Loucy (cell line): Measurements from ENCODE around the gene BCL2.

Source experiments
- H2AFZ ChIP-seq: fragments of 200-600 bp; sonication (generic); 2 replicates; pipeline ENCODE4 v1.6.0; 2016; ENCODE audit warnings: antibody characterized with exemption, mild to moderate bottlenecking, low read length, moderate library complexity
- H3F3A ChIP-seq: fragments of 200-600 bp; 2 replicates; pipeline ENCODE4 v1.6.0; 2016; ENCODE audit warnings: antibody characterized with exemption, low read depth, mild to moderate bottlenecking
- H3K27me3 ChIP-seq: fragments of 200-600 bp; sonication (generic); 2 replicates; pipeline ENCODE4 v1.6.1; 2014; ENCODE audit warnings: low read length, mild to moderate bottlenecking; ENCODE audit not compliant: insufficient read depth, poor library complexity, severe bottlenecking
- H3K36me3 ChIP-seq: fragments of 200-600 bp; sonication (generic); 2 replicates; pipeline ENCODE4 v1.6.1; 2016; ENCODE audit warnings: low read length; ENCODE audit not compliant: insufficient read depth
- H3K4me1 ChIP-seq: fragments of 200-600 bp; sonication (generic); 2 replicates; pipeline ENCODE4 v1.5.1; 2014; ENCODE audit warnings: low read length, mild to moderate bottlenecking; ENCODE audit not compliant: insufficient read depth, poor library complexity, severe bottlenecking
- H3K4me2 ChIP-seq: fragments of 200-600 bp; sonication (generic); 2 replicates; pipeline ENCODE4 v1.6.0; 2014; ENCODE audit warnings: antibody characterized with exemption, low read length, low read depth, mild to moderate bottlenecking; ENCODE audit not compliant: poor library complexity, severe bottlenecking
- H3K4me3 ChIP-seq: fragments of 200-600 bp; sonication (generic); 2 replicates; pipeline ENCODE4 v1.5.1; 2014; ENCODE audit warnings: low read length, mild to moderate bottlenecking, mixed read lengths; ENCODE audit not compliant: poor library complexity, severe bottlenecking
- H3K79me2 ChIP-seq: fragments of 200-600 bp; sonication (generic); 2 replicates; pipeline ENCODE4 v1.6.1; 2014; ENCODE audit warnings: low read length; ENCODE audit not compliant: insufficient read depth
- H3K9ac ChIP-seq: fragments of 200-600 bp; sonication (generic); 2 replicates; pipeline ENCODE4 v1.6.0; 2014; ENCODE audit warnings: mild to moderate bottlenecking, low read depth, low read length, moderate library complexity; ENCODE audit not compliant: poor library complexity, severe bottlenecking
- H3K9me2 ChIP-seq: fragments of 200-600 bp; sonication (generic); replicated peaks from 2 replicates; pipeline ENCODE4 v1.6.1; 2016; ENCODE audit warnings: low read depth, low read length, mixed read lengths
- H3K9me3 ChIP-seq: fragments of 200-600 bp; sonication (generic); 2 replicates; pipeline ENCODE4 v1.6.1; 2014; ENCODE audit warnings: mild to moderate bottlenecking, antibody characterized with exemption, low read length, low read depth; ENCODE audit not compliant: insufficient read depth
- H4K20me1 ChIP-seq: fragments of 200-600 bp; sonication (generic); 2 replicates; pipeline ENCODE4 v1.6.0; 2014; ENCODE audit warnings: antibody characterized with exemption, low read length, mild to moderate bottlenecking; ENCODE audit not compliant: insufficient read depth, poor library complexity, severe bottlenecking
- CTCF ChIP-seq: fragments of 200-600 bp; sonication (generic); conservative IDR thresholded peaks from 2 replicates; pipeline ENCODE4 v1.5.1; 2014; ENCODE audit warnings: mild to moderate bottlenecking, antibody characterized with exemption, low read length
- EZH2phosphoT487 ChIP-seq: fragments of 200-600 bp; IDR thresholded peaks from 2 replicates; pipeline ENCODE4 v1.6.1; 2018; ENCODE audit warnings: antibody characterized with exemption, mild to moderate bottlenecking, moderate library complexity, borderline replicate concordance

Gene BCL2

GRCh38 chr18:63344263-63344662 is 24.7 kb upstream of the BCL2 start:
- TF ChIP-seq EZH2phosphoT487: no peak
- no peak for TF ChIP-seq CTCF
- no peaks in the 10 kb centered on the region for H3K27me3 ChIP-seq
- no peak overlapping the region for H3K4me3 ChIP-seq
- no peak overlapping the region for H3K4me2 ChIP-seq
- H3K9me3 ChIP-seq: no peaks in the 10 kb centered on the region
- H3K4me1 ChIP-seq: no peaks in the 10 kb centered on the region
- no peaks in the 10 kb centered on the region for H3K9me2 ChIP-seq
- no peaks in the 10 kb centered on the region for H3F3A ChIP-seq
- peaks cover 27% of the 10 kb centered on the region; the same call in 1 of the 2 replicates for H3K36me3 ChIP-seq
- no peaks in the 10 kb centered on the region for H3K79me2 ChIP-seq
- H2AFZ ChIP-seq: no peak overlapping the region
- H3K9ac ChIP-seq: no peak overlapping the region
- H4K20me1 ChIP-seq: no peaks in the 10 kb centered on the region

GRCh38 chr18:63342206-63342605 is 22.6 kb upstream of the BCL2 start:
- Histone ChIP-seq H3K4me1 (no peaks in the 10 kb centered on the region), H3K9me3 (no peaks in the 10 kb centered on the region), H3K4me3 (no peak overlapping the region), H3K4me2 (no peak overlapping the region), H3F3A (no peaks in the 10 kb centered on the region), H3K27me3 (no peaks in the 10 kb centered on the region), H3K79me2 (no peaks in the 10 kb centered on the region), H2AFZ (no peak overlapping the region), H3K36me3 (peaks cover 27% of the 10 kb centered on the region; the same call in 1 of the 2 replicates), H3K9ac (no peak overlapping the region), H3K9me2 (no peaks in the 10 kb centered on the region), H4K20me1 (no peaks in the 10 kb centered on the region)
- TF ChIP-seq EZH2phosphoT487: no peak
- peak; percentile 67 for TF ChIP-seq CTCF

- Histone ChIP-seq H4K20me1 (no peaks in the 10 kb centered on the region), H3K4me2 (no peak overlapping the region), H3K9me3 (no peaks in the 10 kb centered on the region), H3K4me3 (no peak overlapping the region), H3K79me2 (no peaks in the 10 kb centered on the region), H3K9ac (no peak overlapping the region), H3K4me1 (no peaks in the 10 kb centered on the region), H3K9me2 (no peaks in the 10 kb centered on the region), H3F3A (no peaks in the 10 kb centered on the region), H3K36me3 (peaks cover 24% of the 10 kb centered on the region; the same call in 1 of the 2 replicates), H2AFZ (no peak overlapping the region), H3K27me3 (no peaks in the 10 kb centered on the region)
- TF ChIP-seq CTCF (peak; percentile 83), EZH2phosphoT487 (no peak)
These were observed 20.4 kb upstream of the BCL2 start for GRCh38 chr18:63339920-63340484.
